ENCODE data around the gene FAM184B.

The FAM184B gene

GRCh38 chr4:17726911-17727310 lies 54.5 kb downstream of the FAM184B start:
- Histone ChIP-seq H3K27ac (ENCODE audit: extremely low read depth, low read depth, low read length) (no peak overlapping the region), H3K36me3 (ENCODE audit: control insufficient read depth in 2 of 2, insufficient read depth in 1 of 2, low read length in 2 of 2) (no peaks in the 10 kb centered on the region), H3K4me1 (ENCODE audit: control insufficient read depth, insufficient read depth, low read length) (no peaks in the 10 kb centered on the region), H3K9me3 (ENCODE audit: control insufficient read depth, insufficient read depth, low read depth, low read length) (no peaks in the 10 kb centered on the region), H3K4me3 (ENCODE audit: low read depth, low read length) (no peak overlapping the region)
- TF ChIP-seq ZNF146 (tag by site-specific recombination; IDR thresholded peaks at IDR 0.05) (no peak), SCRT2 (tag by site-specific recombination; IDR thresholded peaks at IDR 0.05) (no peak), ZEB2 (tag by site-specific recombination; IDR thresholded peaks at IDR 0.05) (no peak), ZNF513 (tag by site-specific recombination; IDR thresholded peaks at IDR 0.05) (no peak), ATF2 (tag by site-specific recombination; IDR thresholded peaks at IDR 0.05; ENCODE audit: low read depth) (no peak), ZNF610 (tag by site-specific recombination; IDR thresholded peaks at IDR 0.05; ENCODE audit: borderline replicate concordance) (no peak), ZFP37 (tag by site-specific recombination; IDR thresholded peaks at IDR 0.05) (no peak), ZNF148 (tag by site-specific recombination; IDR thresholded peaks at IDR 0.05; ENCODE audit: borderline replicate concordance) (no peak), ZNF76 (tag by site-specific recombination; IDR thresholded peaks at IDR 0.05; ENCODE audit: borderline replicate concordance, low read depth) (no peak), ZNF121 (tag by site-specific recombination; IDR thresholded peaks at IDR 0.05) (no peak), ZNF449 (tag by site-specific recombination; IDR thresholded peaks at IDR 0.05) (no peak), ZNF2 (tag by site-specific recombination; IDR thresholded peaks at IDR 0.05) (no peak), ZNF670 (tag by site-specific recombination; IDR thresholded peaks at IDR 0.05; ENCODE audit: low read depth) (no peak), ZNF623 (tag by site-specific recombination; IDR thresholded peaks at IDR 0.05) (no peak), PRDM10 (tag by site-specific recombination; IDR thresholded peaks at IDR 0.05) (no peak)
- ChIA-PET POLR2A (no interaction called here), CTCF (no interaction called here)

- Histone ChIP-seq H3K4me1 (ENCODE audit: control insufficient read depth, insufficient read depth, low read length) (no peaks in the 10 kb centered on the region), H3K4me3 (ENCODE audit: low read depth, low read length) (no peak overlapping the region), H3K9me3 (ENCODE audit: control insufficient read depth, insufficient read depth, low read depth, low read length) (no peaks in the 10 kb centered on the region), H3K36me3 (ENCODE audit: control insufficient read depth in 2 of 2, insufficient read depth in 1 of 2, low read length in 2 of 2) (no peaks in the 10 kb centered on the region), H3K27ac (ENCODE audit: extremely low read depth, low read depth, low read length) (no peak overlapping the region)
- ChIA-PET CTCF (no interaction called here), POLR2A (no interaction called here)
- TF ChIP-seq ZNF16 (tag by site-specific recombination; IDR thresholded peaks at IDR 0.05; ENCODE audit: low read depth) (no peak), ZNF121 (tag by site-specific recombination; IDR thresholded peaks at IDR 0.05) (no peak), ZNF558 (tag by site-specific recombination; IDR thresholded peaks at IDR 0.05) (no peak), ZNF146 (tag by site-specific recombination; IDR thresholded peaks at IDR 0.05) (no peak), YY1 (tag by site-specific recombination; IDR thresholded peaks at IDR 0.05) (no peak), ZSCAN4 (tag by site-specific recombination; IDR thresholded peaks at IDR 0.05) (no peak), GLI4 (tag by site-specific recombination; IDR thresholded peaks at IDR 0.05) (no peak), ZNF621 (tag by site-specific recombination; IDR thresholded peaks at IDR 0.05) (no peak), ZNF391 (tag by site-specific recombination; IDR thresholded peaks at IDR 0.05; ENCODE audit: borderline replicate concordance, low read depth) (no peak)
Observed at GRCh38 chr4:17723648-17724047, 57.8 kb downstream of the FAM184B start.
